GM12873 (cell line): ENCODE data around the gene CT45A10.

Experiments used
- TF ChIP-seq, protein P1 (sequence below): IDR thresholded peaks from 2 replicates; pipeline ENCODE4 v1.5.1; 2012; ENCODE audit warnings: low read depth, mild to moderate bottlenecking, moderate library complexity, low read length, control low read depth; ENCODE audit not compliant: insufficient read depth; ENCODE audit errors: missing control alignments

The CT45A10 gene

DNA sequence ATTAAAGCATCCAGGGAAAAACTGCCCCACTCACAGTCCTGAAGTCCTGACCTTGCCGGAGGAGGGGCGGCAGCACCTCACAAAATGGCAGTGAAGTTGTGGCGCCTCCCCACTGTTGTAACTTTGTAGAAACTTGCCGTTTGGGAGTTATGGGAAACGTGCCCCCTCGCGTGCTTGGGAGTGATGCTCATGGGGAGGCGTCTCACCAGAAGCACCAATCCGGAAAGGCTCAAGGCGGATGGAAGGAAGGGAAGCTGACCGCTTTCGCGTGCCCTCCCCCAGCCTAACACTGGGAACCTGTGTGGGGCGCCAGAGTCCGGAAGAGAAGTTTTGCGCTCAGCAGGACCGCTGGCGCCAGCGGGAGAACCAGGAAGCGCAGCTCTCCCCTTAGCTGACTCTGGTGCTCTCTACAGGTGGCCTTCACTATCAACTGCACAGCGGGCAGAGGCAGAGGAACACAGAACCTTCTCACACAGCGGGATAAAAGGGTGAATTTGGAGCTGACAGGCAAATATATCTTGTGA is at the start of gene CT45A10, which contains the start of gene SAGE1:
Gene CT45A10, minus strand, starts transcription at position 151 of the 524 bp plus-strand sequence. CDS start 8,100 bp downstream, outside the sequence.
Gene SAGE1, plus strand, starts transcription at position 423 of the 524 bp plus-strand sequence. CDS start 2,527 bp downstream, outside the sequence.
- TF ChIP-seq, protein P1, sequence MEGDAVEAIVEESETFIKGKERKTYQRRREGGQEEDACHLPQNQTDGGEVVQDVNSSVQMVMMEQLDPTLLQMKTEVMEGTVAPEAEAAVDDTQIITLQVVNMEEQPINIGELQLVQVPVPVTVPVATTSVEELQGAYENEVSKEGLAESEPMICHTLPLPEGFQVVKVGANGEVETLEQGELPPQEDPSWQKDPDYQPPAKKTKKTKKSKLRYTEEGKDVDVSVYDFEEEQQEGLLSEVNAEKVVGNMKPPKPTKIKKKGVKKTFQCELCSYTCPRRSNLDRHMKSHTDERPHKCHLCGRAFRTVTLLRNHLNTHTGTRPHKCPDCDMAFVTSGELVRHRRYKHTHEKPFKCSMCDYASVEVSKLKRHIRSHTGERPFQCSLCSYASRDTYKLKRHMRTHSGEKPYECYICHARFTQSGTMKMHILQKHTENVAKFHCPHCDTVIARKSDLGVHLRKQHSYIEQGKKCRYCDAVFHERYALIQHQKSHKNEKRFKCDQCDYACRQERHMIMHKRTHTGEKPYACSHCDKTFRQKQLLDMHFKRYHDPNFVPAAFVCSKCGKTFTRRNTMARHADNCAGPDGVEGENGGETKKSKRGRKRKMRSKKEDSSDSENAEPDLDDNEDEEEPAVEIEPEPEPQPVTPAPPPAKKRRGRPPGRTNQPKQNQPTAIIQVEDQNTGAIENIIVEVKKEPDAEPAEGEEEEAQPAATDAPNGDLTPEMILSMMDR = no peak

- TF ChIP-seq, protein P1 = peak; percentile 80
Observed at GRCh38 chrX:135931644-135932487, 38.6 kb upstream of the CT45A10 start.

GRCh38 chrX:135927897-135928296 is 34.7 kb upstream of the CT45A10 start:
- TF ChIP-seq, protein P1 = no peak

- TF ChIP-seq, protein P1 = peak; percentile 48
Observed at GRCh38 chrX:135923353-135923752, 30.1 kb upstream of the CT45A10 start.

- TF ChIP-seq, protein P1 = no peak
Observed at GRCh38 chrX:135914404-135914803, 21.2 kb upstream of the CT45A10 start.

- TF ChIP-seq, protein P1 = no peak
Observed at GRCh38 chrX:135910251-135910650, 17.0 kb upstream of the CT45A10 start.

- TF ChIP-seq, protein P1 = no peak
Observed at GRCh38 chrX:135892781-135893180, 463 bp downstream of the CT45A10 start.
